ENCODE results near the gene RHOA.

The RHOA gene

DNA sequence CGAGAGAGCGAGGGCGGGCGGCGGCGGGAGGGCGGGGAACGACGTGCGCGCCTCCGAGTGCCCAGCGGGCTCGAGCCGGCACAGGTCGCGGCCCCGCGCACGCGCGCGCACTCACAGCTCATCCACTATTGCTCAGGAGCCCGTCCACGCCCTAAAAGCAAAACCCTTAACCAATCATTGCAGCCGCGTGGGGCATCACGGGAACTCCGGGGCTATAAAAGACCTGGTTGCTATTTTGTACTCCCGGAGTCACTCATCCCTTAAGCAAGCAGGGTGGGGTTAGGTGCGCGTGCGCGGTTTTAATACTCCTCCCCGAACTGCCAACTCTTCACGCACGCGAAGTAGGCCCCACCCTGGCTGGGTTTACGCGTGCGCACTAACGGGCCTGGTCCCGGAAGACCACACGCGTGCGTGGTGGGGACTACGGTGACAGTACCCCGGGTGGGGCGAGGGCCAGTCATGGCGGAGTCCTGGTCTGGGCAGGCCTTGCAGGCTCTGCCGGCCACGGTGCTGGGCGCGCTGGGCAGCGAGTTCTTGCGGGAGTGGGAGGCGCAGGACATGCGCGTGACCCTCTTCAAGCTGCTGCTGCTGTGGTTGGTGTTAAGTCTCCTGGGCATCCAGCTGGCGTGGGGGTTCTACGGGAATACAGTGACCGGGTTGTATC lies at the start of gene RHOA, which contains the start of gene TCTA:
Gene RHOA (minus strand): TSS at position 9 of the 664 bp plus-strand sequence. CDS start 36,387 bp downstream, outside the sequence.
Gene TCTA (plus strand): TSS at position 456 of the 664 bp plus-strand sequence. CDS start 4 bp downstream, at position 460.
- peak; percentile 98 to 99 for DNase-seq

DNA sequence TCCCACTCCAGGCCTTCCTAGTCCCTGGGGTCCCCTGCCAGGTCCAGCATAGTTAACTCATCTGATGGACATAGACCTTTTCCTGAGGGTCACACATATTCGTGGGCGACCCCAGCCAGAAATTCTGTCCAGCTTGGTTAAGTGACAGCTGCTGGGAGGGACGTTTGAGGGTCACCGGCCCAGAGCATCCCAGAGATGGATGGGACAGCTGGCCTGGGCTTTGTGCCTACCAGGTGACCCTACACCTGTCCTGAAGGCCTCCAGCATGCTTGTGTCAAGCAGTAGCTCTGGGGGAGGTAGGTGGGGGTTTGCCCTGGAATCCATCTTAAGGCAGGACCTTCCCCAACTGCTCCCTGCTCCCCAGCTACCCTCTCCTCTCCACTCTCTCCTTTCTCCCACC lies 49.2 kb upstream of the RHOA start:
- DNase-seq = no peak

DNA sequence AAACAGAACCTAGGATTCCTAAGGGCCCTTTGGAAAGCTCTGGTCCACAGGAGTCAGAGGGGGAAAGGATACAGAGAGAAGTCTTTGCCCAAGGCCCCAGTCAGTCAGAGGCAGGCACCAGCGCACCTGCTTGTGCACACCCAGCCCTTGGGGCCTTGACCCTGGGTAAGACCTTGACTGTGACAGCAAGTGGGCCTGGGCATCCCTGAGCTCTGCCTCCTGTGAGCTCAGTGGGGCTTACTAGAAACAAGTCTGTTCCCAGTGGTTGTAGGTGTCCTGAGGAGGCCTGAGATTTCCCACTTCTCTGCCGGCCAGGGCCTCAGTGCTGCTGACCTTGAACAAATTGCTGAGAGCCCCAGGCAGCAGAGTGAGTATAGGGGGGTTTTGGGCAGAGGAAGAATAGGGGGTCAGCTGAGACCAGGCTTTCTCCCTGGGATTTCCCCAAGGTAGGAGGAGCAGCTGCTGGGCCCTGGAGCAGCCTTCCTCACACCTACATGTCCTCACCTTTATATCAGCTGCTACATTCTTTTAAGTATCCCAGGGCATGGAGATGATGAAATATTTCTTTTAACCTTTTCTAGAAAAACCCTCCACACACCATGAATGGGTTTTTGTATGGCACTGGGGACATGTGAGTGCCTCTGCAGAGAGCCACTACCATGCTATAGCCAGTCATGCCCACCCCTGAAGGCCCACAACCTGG lies 48.6 kb upstream of the RHOA start:
- no peak for DNase-seq

DNA sequence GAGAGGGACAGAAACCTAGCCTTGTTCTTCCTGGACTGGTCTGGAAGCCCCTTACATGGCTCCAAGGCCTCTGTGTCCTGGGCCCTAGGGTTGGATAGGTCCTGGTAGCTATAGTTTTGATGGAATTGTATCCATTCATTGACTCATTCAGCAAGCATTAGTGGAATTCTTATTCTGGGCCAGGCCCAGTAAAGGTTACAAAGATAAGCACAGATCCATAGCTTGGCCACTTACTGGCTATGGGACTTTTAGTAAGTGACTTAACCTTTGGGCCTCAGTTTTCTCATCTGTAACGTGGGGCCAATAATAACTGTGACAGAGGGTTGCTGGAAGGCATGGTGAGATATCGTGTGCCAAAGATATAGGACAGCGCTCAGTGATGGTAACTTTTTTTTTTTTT lies 44.7 kb upstream of the RHOA start:
- no peak for DNase-seq

DNA sequence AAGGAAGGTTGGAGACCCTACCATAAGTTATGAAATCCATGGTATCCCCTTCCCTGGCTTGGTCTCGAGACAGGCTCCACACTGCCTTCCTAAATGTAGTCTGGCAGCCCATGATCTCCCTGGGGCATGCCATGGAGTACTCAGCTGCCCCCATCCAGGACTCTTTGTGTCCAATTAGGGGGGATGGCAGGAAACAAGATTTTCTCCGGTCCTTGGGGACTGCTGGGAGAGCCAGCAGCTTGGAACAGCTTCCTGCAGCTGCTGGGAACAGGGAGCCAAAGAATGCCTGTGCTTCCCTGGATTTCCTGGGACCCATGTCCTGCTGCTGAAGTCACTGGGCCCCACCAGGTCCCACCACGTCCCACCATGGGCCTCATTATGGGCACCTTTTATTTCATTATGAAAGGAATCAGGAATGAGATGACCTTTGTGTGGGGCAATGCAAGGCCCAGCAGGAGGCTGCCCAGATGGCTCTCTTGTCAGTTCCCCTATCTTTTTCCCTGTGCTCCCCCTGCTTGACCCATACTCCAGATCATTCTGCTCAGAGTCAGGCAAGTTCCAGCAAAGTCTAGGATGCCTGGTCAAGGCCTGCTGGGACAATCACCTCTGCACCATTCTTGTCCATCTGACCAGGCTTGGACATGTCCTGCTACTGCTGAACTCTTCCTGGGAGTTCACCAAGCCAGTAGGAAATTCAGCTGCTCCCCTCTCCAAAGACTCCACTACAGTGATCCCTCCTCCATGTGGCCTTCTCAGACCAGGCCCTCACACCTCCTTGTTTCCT lies 43.3 kb upstream of the RHOA start:
- no peak for DNase-seq

DNA sequence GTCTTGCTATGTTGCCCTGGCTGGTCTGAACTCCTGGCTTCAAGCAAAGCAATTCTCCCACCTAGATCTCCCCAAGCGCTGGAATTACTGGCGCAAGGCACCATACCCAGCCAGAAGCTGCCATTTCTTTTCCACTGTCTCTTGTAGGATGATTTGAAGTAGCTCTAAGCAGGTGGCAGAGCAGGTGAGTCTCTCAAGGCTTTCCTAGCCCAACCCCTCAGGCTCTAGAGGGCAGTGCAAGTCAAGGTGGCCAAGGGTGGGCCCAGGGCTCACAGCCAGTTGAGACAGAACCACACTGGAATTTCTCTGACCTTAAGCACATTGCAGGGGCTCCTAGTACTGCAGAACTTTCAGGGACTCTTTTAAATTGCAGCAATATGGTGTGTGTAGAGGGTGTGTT lies 42.7 kb upstream of the RHOA start:
- DNase-seq = no peak

DNA sequence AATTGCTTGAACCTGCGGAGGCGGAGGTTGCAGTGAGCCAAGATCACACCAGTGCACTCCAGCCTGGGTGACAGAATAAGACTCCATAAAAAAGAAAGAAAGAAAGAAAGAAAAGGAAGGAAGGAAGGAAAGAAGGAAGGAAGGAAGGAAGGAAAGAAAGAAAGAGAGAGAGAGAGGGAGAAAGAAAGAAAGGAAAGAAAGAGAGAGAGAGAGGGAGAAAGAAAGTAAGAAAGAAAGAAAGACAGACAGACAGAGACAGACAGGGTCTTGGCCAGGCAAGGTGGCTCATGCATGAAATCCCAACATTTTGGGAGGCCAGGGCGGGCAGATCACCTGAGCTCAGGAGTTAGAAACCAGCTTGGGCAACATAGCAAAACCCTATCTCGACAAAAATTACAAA lies 41.8 kb upstream of the RHOA start:
- DNase-seq = no peak

DNA sequence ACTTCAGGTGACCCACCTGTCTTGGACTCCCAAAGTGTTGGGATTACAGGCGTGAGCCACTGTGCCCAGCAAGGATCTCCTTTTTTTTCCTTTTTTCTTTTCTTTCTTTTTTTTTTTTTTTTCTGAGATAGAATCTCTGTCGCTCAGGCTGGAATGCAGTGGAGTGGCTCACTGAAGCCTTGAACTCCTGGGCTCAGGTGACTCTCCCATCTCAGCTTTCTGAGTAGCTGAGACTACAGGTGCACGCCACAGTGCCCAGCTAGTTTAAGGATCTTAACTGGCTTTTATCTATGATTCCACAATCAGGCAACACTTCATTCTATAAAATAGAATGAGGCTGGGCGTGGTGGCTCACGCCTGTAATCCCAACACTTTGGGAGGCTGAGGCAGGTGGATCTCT lies 33.6 kb upstream of the RHOA start:
- no peak for DNase-seq

DNA sequence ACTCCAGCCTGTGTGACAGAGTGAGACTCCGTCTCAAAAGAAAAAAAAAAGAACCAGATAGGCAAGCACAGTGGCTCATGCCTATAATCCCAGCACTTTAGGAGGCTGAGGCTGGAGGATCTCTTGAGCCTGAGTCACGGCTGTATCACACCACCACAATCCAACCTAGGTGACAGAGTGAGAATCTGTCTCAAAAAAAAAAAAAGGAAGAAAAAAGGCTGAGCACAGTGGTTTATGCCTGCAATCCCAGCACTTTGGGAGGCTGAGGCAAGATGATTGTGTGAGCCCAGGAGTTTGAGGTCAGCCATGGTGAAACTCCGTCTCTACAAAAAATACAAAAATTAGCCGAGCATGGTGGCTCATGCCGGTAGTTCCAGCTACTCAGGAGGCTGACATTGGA lies 23.0 kb upstream of the RHOA start:
- DNase-seq = no peak

DNA sequence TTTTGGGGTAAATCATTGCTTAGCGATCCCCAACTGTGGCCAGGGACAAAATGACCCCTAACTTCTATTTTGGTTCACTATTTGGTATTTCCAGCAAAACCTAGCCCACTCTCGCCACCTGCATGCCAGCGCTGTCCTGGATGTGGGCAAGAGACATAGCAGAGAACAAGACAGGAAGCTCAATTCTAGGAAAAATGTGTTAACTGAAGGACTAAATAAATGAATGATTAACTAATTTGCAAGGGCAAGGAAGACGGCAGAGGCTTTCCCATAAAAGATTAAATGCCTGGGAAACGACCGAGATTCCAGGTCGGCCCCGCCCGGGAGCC lies 16.9 kb upstream of the RHOA start:
- DNase-seq = no peak

DNA sequence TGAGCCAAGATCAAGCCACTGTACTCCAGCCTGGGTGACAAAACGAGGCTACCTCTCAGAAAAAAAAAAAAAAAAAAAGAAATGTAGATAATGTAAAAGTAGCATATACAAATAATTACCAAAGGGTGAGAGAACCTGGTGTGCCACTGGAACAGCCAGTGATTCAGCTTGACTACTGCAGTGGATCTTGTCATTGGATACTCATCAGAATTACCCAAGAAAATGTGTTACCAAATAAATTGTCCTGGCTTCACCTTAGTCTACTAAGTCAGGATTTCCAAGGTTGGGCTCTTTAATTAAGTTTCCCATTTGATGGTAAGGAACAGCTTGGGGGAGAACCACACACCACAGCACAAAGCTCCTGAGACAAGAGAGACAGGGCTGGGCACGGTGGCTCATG lies 15.8 kb upstream of the RHOA start:
- no peak for DNase-seq

DNA sequence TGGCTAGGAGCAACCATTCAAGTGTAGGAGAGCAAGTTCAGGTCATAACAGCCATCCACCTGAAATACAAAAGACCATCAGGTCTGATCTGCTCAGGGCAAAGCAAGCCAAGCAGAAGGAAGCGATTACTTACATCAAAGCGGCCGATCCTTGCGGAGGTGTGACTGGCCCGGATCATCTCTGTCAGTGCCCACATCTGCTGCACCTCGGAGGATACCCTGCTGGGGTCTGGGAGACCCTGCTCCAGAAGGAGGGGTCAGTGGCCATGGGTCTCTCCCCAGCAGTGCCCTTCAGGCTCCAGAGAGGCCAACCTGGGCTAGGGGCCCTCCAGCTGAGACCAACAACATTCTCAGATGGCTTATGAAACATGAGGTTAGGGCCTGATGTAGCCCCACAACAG lies 13.0 kb upstream of the RHOA start:
- no peak for DNase-seq

DNA sequence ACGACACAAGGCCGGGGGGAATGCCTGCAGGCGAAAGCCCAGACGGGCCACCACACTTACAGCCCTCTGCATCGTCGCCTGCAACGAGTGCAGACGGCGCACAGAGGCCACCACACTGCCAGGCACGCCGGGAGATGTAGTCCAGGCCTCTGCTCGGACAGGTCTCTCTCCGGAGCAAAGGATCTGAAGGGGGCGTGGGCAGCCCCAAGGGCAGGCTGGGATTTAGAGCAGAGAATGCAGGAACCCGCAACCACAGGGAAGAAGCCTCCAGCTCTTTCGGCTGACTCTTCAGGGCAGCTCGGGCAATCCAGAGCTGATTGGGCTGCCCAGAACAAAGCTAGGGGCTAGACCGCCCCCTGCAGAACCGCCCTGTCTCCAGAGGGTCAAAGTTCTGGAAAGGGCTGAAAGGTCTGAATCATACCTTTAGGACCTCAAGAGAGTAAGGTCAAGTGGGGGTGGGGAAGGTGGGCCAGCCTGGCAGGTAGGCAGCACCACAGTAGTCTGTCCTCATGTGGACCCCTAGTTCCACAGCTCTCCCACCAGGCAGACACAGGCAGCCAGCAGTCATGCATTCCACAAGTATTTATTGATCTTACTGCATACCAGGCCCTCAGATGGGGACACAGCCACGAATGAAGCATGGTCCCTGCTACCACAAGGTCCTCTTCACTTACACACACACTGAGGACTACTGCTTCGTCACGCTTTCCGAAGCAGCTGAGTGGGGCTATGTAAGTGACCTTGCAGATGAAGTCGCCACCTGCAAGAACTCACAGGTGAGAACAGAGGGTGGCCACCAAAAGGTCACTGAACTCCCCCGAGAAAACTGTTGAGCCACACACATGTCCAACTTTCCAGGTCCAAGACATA lies 10.8 kb upstream of the RHOA start, which contains the start of gene AMT:
Gene AMT (minus strand): TSS at position 95 of the 870 bp plus-strand sequence. CDS start 23 bp downstream, at position 72.
- DNase-seq = no peak

DNA sequence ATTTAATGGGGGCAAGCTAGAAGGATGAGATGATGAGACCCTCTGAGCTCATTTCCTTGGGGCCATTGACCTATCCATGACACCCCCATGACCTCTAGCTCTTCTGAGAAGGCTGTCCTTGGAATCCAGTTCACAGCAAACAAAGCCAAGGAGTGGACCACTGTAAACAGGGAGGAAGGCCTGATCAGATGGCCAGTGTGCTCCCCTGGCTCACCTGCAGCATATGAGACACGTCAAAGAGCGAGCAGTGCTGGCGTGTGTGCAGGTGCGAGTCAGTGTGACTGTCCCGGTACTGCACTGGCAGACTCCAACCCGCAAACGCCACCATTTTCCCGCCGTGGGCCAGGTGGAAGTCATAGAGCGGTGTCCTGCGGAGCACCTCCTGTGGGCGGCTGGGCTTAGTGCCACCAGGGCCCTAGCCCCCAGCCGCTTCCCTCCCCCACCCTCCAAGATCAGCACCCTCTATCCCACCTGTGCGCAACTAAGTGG lies 10.2 kb upstream of the RHOA start:
- peak in 1 of 2 donors; percentile 20 for DNase-seq

DNA sequence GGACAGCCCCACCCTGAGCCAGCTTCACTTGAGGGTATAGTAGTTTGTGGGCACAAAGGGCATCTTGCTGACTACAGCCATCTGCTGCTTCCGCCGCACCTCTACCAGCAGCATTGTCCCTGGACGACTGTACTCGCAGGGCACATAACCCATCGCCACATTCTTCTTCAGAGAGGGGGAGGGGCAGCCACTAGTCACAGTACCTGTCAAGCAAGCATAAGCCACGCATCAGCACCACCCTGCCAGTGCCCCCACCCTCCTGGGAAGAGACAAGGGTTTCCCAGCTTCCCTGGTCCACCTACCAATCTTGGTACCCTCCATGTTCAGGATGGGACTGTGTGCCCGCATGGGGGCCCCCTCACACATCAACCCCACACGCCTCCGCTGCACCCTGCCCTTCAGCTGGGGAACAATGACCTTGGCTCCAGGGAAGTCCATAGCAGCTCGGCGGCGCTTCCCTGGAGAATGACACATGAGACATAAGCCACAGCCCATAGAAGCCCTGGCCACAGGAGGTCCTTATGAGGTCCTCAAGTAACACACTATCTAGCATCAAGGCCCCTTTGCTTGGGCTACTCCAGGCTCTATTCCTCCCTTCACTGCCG lies 5.8 kb upstream of the RHOA start:
- no peak for DNase-seq

DNA sequence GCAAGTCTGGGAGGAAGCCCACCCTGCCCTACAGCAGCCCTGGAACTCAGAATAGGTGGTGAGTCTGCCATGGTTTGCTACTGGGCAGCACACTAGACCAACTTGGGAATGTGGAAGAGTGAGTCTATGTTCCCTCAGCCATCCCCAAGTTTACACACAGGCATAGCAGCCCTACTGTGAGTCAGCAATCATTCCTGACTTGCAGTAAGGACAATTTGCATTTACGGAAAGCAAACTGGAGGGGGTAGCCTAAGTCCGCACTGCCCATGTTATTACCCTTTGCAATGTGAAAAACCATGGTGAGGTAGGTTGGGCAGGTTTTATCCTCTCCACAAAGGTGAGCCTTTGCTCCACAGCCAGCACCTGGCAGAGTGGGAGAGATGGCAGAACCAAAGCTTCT lies 5.1 kb upstream of the RHOA start:
- no peak for DNase-seq

DNA sequence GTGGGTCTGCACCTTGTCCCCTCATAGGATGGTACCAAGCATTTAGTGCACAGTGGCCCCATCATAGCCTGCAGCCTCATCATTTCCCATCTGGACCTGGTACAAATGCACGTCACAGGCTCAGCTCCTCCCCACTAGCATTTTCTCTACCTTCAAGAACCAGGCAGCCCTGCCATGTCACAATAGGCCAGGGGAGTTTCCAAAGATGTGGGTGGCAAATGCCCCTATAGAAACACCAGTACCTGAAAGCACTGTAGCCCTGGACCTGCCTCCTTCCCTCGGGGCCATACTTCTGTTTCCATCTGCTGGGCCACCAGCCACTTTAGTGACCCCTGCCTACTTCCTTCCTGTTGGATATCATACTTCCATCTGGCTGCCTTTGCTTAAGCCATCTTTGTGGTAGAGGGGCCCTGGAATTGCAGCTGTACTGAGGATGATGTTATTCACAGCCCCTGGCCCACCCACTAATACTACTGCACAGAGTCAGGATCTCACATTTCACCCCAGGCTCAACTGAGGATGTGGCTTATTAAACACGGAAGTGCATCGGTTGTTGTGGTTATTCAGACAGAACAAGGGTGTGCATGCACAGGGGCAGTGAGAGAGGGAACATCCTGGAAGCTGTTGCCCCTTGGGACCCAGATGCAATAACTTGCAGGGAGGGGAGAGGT lies 4.3 kb upstream of the RHOA start:
- DNase-seq = peak; percentile 58 to 59

DNA sequence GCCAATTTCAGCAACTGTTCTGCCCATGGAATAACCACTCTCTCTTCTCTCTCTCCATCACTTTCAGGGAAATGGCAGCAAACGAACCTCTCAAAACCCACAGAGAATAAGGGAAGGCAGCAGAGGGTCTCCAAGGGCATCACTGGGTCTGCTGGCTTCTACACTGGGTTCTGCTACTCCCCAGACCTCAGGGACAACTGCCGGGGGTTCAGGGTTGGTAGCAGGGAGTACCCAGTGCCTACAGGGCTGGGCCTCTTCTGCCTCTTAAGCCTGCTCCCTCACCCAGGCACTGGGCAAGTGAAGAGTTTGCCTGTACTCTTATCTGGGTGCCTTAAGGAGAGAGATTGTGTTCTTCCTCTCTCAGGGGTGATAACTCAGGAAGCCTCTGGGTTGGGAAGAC lies 3.0 kb upstream of the RHOA start:
- DNase-seq = no peak

DNA sequence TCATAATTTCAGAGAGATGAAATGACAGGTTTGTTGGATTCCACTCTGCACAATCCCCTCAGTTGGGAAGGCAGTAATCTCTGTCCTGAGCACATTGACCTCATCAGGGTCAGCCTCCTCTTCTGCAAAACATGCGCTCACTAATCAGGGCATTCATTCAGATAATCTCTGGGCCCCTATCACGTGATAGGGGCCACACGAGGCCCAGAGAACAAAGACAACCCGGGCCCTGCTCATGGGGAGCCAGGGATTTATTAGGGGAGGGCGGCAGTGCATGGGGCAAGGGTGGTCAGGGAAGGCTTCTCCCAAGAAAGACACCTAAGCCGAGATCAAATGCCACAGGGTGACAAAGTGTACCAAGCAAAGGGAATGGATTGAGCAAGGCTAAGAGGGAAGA lies 1.6 kb upstream of the RHOA start:
- DNase-seq = no peak

DNA sequence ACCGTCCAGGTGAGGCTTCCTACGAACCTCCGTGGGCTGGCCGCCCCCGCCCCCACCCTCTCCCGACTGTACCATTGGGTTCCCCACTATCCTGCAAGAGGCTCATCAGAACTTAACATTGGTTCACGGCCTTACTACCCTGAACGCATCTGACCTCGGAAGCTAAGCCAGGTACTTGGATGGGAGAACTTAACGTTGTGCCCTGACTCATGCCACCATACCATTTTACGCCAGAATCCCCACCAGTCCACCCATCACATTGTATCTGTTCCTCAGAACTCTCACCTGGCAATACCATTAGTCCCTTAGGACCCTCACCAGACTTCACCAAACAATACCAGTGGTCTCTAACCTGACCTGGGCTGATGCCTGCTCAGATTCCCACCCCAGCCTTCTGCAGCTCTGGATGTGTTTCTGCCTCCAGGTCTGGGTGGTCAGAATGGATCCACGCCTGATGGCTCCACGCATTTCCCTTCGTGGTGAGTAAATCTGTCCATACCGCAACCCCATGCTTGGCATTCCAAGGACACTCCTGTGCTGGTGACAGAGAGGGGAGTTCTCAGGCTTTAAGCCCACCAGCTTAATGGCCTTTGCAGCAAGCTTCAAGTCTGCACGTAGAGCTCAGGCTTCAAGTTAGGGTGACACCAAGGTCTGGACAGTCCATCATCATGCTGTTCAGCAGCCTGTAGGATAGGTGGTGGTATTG lies 1.0 kb upstream of the RHOA start:
- DNase-seq = no peak

DNA sequence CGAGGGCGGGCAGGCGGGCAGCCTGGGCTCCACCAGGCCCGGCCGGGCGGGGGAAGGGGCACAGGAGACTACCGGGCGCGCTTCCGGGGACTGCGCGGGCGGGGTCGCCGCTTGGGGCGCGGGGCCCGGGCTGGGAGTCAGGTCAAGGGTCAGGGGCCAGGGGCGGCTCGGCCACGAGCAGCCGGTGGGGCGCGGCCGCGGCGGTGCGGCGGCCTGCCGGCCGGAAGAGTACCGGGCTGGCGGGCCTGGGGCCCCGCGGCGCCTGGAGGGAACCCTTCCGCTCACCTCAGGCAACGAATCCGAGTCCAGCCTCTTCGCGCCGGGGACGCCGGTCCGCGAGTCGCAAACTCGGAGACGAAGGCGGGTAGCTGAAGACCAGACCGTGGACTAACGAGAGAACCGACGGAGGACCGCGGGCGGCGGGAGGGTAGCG lies 225 bp downstream of the RHOA start:
- DNase-seq = peak; percentile 56 to 57
